SHP77 (cell line): ENCODE results near the gene RPS27.
"Not testable (repeated sequence)": the region's sequence is repeated elsewhere in the genome, so short reads cannot be mapped to it uniquely, and the experiment has no call there.

ENCODE experiments used
- DNase-seq, 2 experiments: peaks; one replicate each; lab custom pipeline; 2025; lab: John Stamatoyannopoulos, UW

Gene RPS27

DNA sequence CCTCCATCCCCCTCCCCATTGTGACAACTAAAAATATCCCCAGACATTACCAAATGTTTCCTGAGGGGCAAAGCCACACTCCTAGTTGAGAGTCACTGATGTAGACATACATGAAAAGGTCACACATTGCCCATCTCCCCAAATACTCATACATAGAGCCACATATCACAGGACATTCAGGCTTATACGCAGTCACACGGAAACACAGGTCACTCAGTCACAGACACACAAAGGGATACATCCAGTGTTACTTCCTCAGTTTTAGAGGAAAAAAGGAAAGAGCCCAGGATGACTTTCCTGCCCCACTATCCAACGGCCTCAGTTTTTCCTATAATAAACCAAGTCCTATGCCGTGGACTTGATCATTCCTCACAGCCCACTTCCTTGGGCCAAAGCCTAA is 29.1 kb upstream of the RPS27 start:
- DNase-seq: no peak

DNA sequence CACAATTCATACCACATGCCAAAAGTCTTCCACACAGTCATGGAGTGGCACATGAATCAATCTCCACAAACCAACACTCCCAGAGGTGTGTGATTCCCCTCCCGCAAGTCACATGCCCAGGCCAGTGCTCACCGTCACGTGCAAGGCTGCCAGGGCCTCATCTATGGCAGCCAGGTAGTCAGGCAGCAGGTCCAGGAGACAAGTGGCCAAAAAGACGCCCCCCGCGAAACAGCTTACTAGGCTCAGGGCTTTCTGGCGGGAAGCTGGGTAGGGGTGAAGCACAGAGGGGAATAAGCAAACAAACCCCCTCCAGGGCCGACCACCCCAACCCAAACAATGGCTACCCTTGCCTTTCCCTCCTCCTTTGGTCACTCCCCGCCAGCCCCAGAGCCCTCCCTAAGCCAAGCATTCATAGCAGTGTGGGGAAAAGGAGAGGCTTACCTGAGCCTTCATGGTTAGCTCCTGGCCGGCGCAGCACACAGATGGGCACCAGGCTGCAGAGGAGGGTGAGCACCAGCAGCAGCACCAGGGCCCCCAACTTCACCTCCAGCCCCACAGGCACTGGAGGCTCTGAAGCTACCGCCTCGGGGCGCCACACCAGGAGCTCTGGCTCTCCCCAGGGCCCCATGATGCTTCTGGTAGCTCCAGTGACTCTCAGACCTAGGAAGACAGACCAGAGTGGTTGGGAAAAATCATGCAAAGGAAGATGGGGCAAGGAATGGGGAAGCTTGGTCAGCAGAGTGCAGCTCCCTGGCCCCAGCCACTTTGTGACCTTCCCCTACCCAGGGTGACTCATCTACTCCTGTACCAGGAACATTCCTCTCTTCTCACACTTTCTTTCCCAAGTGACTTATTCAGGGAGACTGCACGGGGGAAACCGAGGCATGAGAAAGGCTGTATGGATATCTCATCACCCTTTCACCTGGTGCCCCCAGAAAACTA is 28.2 kb upstream of the RPS27 start:
- peak in 1 of 2 experiments; percentile 18 for DNase-seq

DNA sequence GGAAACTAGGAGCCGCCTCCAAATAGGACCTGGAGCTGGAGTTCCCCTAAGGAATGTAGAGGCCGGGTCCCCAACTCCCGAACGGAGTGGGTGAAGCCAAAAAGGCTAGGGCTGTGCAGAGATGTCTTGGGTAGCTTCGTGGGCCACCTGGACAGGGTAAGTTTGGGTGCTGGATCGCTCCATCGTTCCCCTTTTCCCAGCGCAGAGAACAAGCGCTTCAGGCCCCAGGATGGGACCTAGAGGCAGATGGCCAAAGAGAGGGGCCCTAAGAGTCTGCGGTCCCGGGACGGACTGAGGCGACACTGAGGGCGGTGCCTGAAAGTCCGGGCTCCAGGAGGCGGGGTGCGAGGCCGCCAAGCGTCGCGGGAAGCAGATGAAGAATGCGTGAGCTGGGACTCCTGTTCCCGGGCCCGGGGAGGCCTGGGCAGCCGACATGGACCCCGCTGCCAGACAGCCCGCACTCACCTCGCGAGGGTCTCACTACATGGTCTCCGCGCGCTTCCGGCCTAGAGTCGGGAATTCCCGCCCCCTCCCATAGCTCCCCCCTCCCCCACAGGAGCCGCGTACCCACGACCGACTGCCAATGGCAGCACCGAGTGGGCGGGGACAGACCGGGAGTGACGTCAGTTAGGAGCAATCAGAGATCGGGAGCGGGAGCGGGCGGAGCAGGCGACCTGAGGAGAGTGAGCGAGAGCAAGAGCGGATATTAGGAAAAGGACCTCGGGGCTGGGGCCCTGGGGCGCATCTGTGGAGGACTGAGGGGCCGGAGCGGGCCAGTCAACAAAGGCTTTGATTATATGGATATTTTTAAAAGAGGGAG is 27.3 kb upstream of the RPS27 start, which contains the start of gene SLC39A1:
TSS of gene SLC39A1 (minus strand) at position 508 of the 820 bp plus-strand sequence. CDS start 822 bp downstream, outside the sequence.
- peak; percentile 99 to 100 for DNase-seq

DNA sequence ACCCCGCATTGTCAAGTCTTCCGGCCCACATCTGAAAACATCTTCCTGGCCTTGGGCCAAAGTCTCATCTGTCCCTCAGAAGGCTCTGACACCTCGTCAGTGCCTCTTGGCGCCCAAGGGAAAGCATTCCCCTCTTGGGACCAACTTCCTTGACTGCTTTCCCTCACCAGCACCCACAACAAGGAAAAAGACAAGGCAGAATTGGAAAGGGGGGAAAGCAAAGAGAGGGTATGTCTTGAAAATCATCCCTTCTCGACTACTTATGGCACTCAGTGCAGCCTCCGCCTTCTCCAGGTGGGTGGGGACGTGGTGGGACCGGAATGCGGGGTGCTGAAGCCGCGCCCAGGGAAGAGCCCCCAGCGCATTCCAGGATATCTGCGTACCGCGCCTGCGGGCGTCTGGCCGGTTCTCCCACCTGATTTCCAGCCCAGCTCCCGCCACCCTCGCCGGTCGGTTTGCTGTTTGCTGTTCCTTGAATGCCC is 26.7 kb upstream of the RPS27 start:
- DNase-seq: peak; percentile 53 to 67

DNA sequence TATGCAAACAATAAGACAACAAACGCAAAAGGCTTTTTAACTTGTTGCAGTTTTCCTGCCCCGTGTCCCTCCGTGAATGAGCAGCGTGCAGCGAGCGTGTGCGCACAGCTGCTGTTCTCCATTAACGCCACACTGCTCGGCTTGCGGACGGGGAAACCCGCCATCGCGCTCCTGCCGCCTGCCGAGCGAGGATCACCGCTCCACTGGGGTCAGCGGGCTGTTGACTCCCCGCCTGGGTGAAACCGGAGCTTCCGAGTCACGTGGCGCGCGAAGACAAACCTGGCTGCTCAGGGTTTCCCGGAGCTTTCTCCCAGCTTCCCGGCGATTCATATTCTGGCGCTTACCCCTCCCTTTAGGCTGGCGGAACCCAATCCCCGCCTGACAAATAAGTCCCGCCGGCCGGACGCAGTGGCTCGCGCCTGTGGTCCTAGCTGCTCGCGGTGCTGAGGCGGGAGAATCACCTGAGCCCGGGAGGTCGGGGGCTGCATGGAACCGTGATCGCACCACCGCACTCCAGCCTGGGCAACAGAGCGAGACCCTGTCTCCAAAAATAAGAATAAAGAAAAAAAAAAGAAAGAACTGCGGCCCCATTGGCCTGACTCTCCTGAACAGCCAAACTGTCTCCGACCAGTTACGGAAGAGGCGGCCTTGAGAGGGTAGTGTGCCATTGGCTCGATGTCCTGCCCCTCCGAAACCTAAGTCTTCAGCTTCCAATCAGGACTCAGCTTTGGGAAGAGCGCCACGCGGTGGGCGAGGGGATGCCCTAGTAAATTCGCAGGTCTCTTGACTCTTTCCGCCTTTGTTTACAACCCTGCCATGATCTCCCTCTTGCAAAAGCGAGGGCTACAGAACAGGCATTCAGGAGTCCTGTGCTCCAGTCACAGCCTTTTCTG is 23.2 kb upstream of the RPS27 start, which contains the start of gene CREB3L4:
TSS of gene CREB3L4 (plus strand) at position 796 of the 893 bp plus-strand sequence. CDS start 624 bp downstream, outside the sequence.
- peak; percentile 99 for DNase-seq

DNA sequence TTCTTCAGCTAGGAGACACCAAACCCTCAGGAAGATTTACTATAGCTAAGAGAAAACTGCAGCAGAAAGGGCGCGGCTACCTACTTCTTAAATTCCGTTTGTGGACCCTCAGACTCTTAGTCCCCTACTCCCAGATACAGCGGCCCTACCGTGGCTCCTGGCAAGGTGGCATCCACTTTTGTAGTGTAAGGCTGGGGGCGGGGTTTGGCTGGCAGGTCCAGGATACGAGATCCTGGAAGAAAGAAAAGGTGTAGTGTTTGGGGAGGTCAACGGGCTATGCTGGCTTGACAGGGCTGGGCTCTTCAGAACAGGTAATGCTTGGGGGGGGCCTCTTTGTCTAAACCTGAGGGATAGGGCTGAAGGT is 22.6 kb upstream of the RPS27 start:
- DNase-seq: peak in 1 of 2 experiments; percentile 47

DNA sequence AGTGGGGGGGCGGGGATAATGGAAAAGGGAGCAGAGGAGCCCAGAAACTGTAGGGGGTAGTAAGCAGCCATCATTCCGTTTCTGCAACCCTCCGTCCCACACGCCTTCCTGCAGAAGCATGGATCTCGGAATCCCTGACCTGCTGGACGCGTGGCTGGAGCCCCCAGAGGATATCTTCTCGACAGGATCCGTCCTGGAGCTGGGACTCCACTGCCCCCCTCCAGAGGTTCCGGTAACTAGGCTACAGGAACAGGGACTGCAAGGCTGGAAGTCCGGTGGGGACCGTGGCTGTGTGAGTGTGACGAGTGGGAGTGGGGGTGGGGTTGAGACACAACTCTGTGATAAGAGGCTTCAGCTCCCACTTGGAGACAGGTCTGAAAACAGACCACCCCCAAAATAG is 22.2 kb upstream of the RPS27 start:
- no peak for DNase-seq

DNA sequence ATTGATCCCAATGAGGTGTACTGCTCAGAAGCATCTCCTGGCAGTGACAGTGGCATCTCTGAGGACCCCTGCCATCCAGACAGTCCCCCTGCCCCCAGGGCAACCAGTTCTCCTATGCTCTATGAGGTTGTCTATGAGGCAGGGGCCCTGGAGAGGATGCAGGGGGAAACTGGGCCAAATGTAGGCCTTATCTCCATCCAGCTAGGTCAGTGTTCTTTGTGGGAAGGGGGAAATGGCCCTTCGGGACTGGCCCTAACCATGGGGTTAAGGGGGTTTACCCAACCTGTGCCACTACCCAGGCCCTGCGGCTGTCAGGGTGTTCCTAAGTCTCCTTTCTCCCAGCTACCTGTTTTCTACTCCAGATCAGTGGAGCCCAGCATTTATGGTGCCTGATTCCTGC is 21.6 kb upstream of the RPS27 start:
- no peak for DNase-seq

DNA sequence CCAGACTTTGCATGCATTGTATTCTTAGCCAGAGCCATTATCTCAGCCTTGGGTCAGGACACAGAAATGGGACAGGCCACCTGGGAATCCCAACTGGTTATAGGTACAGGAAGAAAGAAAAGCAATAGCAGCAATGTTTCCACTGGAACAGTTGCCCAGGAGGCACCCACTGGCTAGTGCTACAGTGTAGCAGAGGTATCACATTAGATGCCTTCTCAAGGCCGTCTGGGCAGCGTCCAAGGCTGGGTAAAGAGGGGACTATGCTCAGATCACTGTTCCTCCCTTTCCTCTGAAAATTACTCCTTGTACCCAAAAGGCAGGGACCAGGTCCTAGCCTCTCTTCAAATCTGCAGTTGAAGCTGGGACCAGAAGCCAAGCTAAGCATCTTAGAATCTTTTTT is 20.2 kb upstream of the RPS27 start:
- DNase-seq: no peak

DNA sequence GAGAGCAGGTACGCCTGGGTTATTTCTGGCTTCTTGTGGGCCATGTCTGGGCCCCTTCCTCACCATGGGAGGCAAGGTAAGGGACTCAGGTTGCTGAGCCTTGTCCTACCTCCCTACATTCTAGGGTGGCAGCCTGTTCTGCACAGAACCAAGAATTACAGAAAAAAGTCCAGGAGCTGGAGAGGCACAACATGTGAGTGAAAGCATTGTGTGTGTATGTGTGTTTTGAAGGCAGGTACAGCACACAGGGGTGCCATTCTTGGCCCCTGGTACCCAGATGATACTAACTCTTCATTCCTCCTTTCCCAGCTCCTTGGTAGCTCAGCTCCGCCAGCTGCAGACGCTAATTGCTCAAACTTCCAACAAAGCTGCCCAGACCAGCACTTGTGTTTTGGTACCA is 17.5 kb upstream of the RPS27 start:
- DNase-seq: no peak

DNA sequence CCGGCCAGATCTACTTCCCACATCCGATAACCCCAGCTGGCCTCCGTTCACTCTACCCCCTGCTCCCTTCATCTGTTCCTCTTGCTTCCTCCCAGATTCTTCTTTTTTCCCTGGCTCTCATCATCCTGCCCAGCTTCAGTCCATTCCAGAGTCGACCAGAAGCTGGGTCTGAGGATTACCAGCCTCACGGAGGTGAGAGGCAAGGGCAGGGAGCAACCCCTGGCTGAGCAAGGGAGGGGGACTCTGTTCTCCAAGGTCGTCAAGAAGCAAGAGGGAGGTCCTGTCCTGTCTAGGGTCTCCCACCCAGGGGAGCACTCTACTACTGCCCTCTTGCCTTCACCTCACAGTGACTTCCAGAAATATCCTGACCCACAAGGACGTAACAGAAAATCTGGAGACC is 17.0 kb upstream of the RPS27 start:
- DNase-seq: no peak

DNA sequence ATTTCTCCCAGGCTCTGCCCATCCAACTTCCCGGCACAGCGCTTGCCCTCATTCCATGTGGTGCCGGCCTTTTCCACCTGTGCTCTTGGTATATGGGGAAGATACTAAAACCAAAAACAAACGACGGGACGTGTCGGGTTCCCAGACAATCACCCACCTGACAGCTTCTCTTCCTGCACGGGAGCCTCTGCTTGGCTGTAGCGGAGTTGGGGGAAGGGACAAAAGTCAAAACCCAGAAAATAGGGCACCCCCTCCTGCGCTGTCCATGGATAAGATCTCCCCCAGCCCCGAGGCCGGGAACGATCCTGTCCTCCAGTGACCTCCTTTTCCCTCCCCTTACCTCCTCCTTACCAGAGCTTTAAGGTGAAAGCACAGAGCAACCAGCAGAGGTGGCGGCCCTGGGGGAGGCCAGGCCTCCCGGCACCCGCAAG is 13.7 kb upstream of the RPS27 start:
- DNase-seq: no peak

DNA sequence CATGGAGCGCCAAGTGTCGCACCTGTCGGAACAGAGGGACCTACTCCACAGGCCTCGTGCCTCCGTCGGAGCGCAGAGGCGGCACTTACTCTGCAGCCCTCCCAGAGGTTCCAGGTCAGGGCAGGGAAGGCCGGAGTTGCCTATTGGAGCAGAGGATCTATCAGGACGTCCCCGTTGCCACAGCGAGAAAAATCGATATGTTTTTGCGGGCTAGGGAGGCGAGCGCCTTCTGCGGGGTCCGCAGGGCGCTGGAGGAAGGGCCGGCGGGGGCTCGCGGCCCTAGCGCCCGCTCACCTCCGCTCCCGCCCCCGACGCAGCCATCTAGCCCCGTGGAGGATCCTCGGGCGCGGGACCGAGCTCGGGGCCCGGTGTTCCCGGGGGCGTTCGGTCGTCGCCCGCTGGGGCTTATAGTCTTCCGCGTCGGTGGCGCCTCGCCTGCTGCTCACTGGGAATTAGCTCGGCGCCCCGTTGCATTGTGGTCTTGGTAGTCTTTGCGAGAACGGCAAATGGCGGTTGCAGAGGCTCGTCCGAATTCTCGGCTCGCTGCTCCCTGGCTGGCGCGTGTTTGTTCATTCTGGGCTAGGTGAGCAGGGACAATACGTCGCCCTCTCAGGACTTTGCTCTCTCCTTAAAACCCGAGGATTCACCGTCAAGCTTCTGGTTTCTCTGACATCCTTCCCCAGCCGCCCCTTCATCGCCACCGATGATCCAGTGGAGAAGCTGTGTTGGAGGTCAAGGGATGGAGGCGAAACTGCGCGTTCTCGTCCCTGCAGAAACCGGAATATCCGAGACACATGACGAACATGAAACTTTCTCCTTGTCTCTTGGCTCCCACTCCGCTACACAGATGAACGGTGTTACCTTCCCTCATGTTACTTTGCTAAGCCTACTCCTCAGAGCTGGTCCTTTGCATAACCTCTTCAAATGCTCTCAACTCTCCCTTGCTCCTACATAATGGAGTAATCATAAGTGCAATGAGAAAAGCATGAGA is 13.0 kb upstream of the RPS27 start, which contains the start of gene JTB:
TSS of gene JTB (minus strand) at position 425 of the 991 bp plus-strand sequence. CDS start at position 3, 422 bp downstream.
- peak; percentile 93 to 98 for DNase-seq

DNA sequence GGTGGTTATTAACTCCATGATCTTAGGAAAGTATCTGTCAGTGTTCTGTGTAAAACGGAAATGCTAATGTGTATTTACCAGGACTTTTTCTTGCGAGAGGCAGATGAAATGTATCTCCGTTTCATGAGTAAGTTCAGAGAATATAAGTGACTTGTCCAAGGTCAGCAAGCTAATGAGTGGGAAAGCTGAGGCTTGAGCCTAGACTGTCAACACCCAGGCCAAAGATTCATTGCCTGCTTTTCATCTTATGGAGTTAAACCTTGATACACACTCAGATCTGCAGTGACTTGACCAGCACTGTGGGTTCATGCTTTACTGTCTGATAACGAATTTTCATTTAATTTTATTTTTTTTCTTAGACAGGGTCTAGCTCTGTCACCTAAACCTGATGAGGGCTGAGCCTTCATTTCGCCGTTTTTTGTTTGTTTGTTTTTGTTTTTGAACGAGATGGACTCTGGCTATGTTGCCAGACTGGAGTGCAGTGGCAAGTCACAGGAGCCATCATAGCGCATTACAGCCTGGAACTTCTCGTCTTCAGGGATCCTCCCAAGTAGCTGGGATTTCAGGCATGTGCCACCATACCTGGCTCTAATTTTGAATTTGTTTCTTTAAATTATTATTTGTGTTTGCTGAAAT is 12.2 kb upstream of the RPS27 start:
- no peak for DNase-seq

DNA sequence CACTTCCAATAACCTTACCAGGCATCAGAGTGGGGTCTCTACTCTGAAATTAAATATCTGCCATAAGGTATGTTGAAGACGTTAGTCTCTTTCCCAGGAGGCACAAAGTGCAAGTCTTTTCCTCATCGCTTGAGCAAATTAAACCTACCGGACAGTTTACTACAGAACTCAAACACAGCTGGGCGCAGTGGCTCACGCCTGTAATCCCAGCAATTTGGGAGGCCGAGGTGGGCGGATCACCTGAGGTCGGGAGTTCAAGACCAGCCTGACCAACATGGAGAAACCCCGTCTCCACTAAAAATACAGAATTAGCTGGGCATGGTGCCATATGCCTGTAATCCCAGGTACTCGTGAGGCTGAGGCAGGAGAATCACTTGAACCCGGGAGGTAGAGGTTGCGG is 11.5 kb upstream of the RPS27 start:
- DNase-seq: not testable (repeated sequence)

DNA sequence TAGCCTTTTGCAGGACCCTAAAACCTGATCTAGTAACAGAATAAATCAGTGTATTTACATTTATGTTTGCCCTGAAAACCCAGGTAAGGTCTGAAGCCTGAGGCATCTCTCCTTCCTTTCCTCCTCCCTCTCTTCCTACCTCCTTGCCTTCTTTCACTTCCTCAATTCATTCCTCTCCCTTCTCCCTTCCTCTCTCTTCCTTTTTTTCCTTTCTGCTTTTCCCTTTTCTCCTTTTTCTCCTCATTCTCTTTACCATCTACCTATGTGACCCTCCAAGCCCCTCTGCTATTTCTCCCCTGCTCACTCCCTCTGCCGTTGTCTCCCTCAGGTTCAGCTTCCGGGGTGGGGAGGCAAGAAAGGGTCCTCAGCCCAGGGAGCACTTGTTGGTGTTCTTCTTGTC is 8.8 kb upstream of the RPS27 start:
- DNase-seq: not testable (repeated sequence)

DNA sequence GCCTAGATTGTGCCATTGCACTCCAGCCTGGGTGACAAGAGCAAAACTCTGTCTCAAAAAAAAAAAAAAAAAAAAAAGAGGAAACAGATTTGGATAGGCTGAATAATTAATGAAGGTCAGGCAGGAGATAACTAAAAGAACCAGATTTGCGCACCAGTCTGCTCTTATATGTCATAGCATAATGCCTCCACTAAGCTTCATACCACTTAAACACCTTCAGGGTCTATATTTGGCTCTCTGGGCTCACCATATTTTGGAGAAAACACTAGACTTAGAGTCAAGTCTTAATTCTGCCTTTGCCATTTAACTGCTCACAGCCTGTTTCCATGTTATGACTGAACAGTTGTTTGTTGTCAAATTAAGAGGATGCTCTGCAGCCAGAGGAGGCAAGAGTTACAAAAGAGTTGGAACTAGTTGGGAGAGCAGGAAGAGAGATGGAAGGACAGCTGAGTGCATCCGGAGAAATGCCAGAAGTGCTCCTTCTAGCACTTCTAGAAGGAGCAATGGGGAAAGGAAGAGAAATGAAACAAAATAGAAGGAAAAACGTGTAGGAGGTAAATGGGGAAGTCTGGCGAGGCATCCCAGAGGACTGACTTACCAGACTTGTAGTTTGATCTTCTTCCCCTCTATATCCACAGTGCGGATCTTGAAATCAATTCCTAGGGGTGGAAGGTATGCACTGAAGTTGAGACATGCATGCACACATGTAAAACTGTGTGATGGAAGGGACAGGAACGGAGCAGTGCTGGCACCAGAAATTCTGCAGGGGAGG is 6.3 kb upstream of the RPS27 start:
- no peak for DNase-seq

DNA sequence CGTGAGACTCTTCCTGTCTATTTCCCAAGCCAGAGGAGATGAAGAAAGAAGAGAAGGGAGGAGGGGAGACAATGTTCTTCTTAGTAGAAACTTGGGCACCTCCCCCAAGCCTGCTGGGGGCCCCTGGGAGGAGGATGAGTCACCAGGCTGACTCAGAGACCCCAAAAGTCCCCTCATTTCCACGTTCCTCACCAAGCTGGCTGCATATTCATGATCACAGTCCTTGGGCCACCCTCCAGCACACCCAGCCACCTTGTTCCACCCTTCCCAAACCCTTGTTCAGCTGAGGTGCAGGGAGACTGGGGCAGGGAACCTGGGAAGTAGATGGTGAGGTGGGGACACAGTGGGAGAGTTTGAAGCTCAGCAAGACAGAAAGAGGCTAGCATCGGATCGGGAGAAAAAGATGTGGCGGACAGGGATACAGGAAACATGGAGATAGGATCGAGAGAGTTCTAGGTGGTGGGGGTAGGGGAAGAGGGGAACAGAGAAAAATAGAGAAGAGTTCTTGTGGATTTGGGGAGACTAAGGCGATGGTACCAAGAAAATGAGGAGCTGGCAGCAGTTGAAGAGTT is 5.1 kb upstream of the RPS27 start:
- DNase-seq: no peak
